Parathyroid adenoma (tissue), 2 donors: Measurements from ENCODE around the gene RNF138.

Experiments used
- H2AFZ ChIP-seq: fragments of 300-600 bp; sonication (generic); one replicate; pipeline ENCODE4 v1.7.0; 2017; ENCODE audit warnings: antibody characterized with exemption, mild to moderate bottlenecking
- H3K27ac ChIP-seq: fragments of 300-600 bp; sonication (generic); one replicate; pipeline ENCODE4 v1.7.0; 2017
- H3K27me3 ChIP-seq: fragments of 300-600 bp; sonication (generic); one replicate; pipeline ENCODE4 v1.7.0; 2017; ENCODE audit warnings: low read length; ENCODE audit not compliant: control insufficient read depth, insufficient read depth
- H3K36me3 ChIP-seq: fragments of 300-600 bp; sonication (generic); one replicate; pipeline ENCODE4 v1.7.0; 2017; ENCODE audit warnings: low read length; ENCODE audit not compliant: control insufficient read depth, insufficient read depth
- H3K4me1 ChIP-seq: fragments of 300-600 bp; sonication (generic); one replicate; pipeline ENCODE4 v1.7.0; 2017; ENCODE audit warnings: control low read depth
- H3K4me2 ChIP-seq: fragments of 300-600 bp; sonication (generic); one replicate; pipeline ENCODE4 v1.7.0; 2017; ENCODE audit warnings: low read length
- H3K4me3 ChIP-seq: fragments of 300-600 bp; sonication (generic); one replicate; pipeline ENCODE4 v1.7.0; 2017; ENCODE audit warnings: low read depth, low read length
- H3K79me2 ChIP-seq: fragments of 300-600 bp; sonication (generic); one replicate; pipeline ENCODE4 v1.7.0; 2017; ENCODE audit warnings: control low read depth
- H3K9ac ChIP-seq: fragments of 300-600 bp; sonication (generic); one replicate; pipeline ENCODE4 v1.7.0; 2017; ENCODE audit warnings: mild to moderate bottlenecking
- H3K9me3 ChIP-seq: fragments of 300-600 bp; sonication (generic); one replicate; pipeline ENCODE4 v1.7.0; 2017; ENCODE audit warnings: low read length; ENCODE audit not compliant: control insufficient read depth
- CTCF ChIP-seq: fragments of 300-600 bp; sonication (generic); IDR thresholded peaks from one replicate; pipeline ENCODE4 v1.7.0; 2017; ENCODE audit warnings: antibody characterized with exemption, mild to moderate bottlenecking
- donor health status: primary hyperparathyroidism.

The RNF138 gene

DNA sequence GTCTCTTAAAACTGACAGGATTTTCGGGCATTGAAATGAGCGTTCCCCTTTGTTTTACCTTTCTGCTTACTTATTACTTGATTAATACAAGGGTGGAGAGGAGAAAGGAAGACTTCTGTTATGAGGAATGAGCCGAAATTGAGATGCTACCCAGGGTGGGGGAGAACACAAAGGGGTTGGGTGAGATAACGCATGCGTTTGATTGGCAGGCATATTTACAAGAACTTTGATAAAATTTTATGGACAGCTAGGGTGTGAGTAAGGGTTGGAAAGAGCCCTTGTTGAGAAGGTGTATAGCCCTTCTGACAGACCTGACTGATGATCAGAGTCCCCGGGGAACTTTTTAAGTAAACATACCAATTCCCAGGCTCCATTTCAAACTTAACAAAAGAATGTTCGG, 1.8 kb downstream of the RNF138 start:
- Histone ChIP-seq H3K4me1 (peaks cover 10% of the 10 kb centered on the region), H3K9ac (no peak overlapping the region), H3K4me3 (peak overlapping the region; percentile 86), H2AFZ (peak overlapping the region; percentile 82), H3K9me3 (no peaks in the 10 kb centered on the region), H3K27me3 (no peaks in the 10 kb centered on the region), H3K79me2 (peaks cover 38% of the 10 kb centered on the region), H3K4me2 (peak overlapping the region; percentile 93), H3K36me3 (no peaks in the 10 kb centered on the region), H3K27ac (peak overlapping the region; percentile 99)
- TF ChIP-seq CTCF, result no peak

GRCh38 chr18:32095192-32095899, 3.7 kb downstream of the RNF138 start:
- Histone ChIP-seq H3K4me1 (peaks cover 10% of the 10 kb centered on the region), H2AFZ (no peak overlapping the region), H3K27ac (no peak overlapping the region), H3K79me2 (peaks cover 45% of the 10 kb centered on the region), H3K4me3 (no peak overlapping the region), H3K4me2 (no peak overlapping the region), H3K36me3 (no peaks in the 10 kb centered on the region), H3K9ac (no peak overlapping the region), H3K9me3 (no peaks in the 10 kb centered on the region), H3K27me3 (no peaks in the 10 kb centered on the region)
- no peak for TF ChIP-seq CTCF

- no peak overlapping the region for H3K4me3 ChIP-seq
- TF ChIP-seq CTCF, result no peak
Measured at GRCh38 chr18:32095900-32096229, 4.2 kb downstream of the RNF138 start.

DNA sequence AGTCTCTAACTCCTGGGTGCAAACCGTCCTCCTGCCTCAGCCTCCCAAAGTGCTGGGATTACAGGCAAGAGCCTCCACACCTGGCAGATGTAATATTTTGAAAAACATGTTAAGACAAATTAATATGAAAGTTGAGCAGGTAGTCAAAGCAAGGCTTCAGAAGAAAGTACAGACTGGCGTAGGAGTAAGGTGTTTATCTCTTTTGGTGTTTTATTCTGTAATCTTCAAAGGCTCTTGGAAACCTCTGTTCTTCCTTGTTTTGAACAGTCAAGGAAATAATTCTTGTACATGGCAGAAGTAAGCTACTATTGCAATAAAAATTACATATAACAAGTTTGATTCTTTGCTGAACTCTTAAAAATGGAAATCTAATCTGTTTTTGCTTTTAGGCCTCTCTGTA, 5.3 kb downstream of the RNF138 start:
- H3K4me3 ChIP-seq, result no peak overlapping the region
- H3K4me2 ChIP-seq, result no peak overlapping the region
- no peaks in the 10 kb centered on the region for H3K9me3 ChIP-seq
- H3K27ac ChIP-seq, result no peak overlapping the region
- H3K27me3 ChIP-seq, result no peaks in the 10 kb centered on the region
- H3K36me3 ChIP-seq, result no peaks in the 10 kb centered on the region
- H2AFZ ChIP-seq, result no peak overlapping the region
- peaks cover 10% of the 10 kb centered on the region for H3K4me1 ChIP-seq
- peaks cover 57% of the 10 kb centered on the region for H3K79me2 ChIP-seq
- H3K9ac ChIP-seq, result no peak overlapping the region
- no peak for TF ChIP-seq CTCF

More at GRCh38 chr18:32095900-32096229, 4.2 kb downstream of the RNF138 start:
- H3K79me2 ChIP-seq, result peaks cover 50% of the 10 kb centered on the region
- no peak overlapping the region for H2AFZ ChIP-seq
- no peaks in the 10 kb centered on the region for H3K27me3 ChIP-seq
- H3K27ac ChIP-seq, result no peak overlapping the region
- no peak overlapping the region for H3K4me2 ChIP-seq
- no peaks in the 10 kb centered on the region for H3K9me3 ChIP-seq
- H3K9ac ChIP-seq, result no peak overlapping the region
- peaks cover 10% of the 10 kb centered on the region for H3K4me1 ChIP-seq
- no peaks in the 10 kb centered on the region for H3K36me3 ChIP-seq

GRCh38 chr18:32104516-32104915, 12.8 kb downstream of the RNF138 start:
- Histone ChIP-seq H2AFZ (no peak overlapping the region), H3K9ac (no peak overlapping the region), H3K9me3 (no peaks in the 10 kb centered on the region), H3K36me3 (no peaks in the 10 kb centered on the region), H3K27me3 (no peaks in the 10 kb centered on the region), H3K27ac (no peak overlapping the region), H3K79me2 (peaks cover 68% of the 10 kb centered on the region), H3K4me1 (no peaks in the 10 kb centered on the region), H3K4me2 (no peak overlapping the region), H3K4me3 (no peak overlapping the region)
- TF ChIP-seq CTCF, result no peak
